HG02588 (cell line): ENCODE results near the gene YWHAB.

ENCODE experiments used
- ATAC-seq: cut with Tn5 transposase; IDR thresholded peaks from one replicate; pipeline ENCODE4 v1.9.1; 2021; ENCODE audit warnings: mild to moderate bottlenecking, moderate library complexity; ENCODE audit not compliant: unreplicated experiment

Gene YWHAB

GRCh38 chr20:44948513-44948912 is 63.0 kb downstream of the YWHAB start:
- no peak for ATAC-seq

- ATAC-seq, result no peak
Observed at GRCh38 chr20:44950368-44950767, 64.9 kb downstream of the YWHAB start.

- no peak for ATAC-seq
Observed at GRCh38 chr20:44952731-44953130, 67.2 kb downstream of the YWHAB start.

- ATAC-seq, result no peak
Observed at GRCh38 chr20:44954211-44954610, 68.7 kb downstream of the YWHAB start.

- ATAC-seq, result no peak
Observed at GRCh38 chr20:44955270-44955669, 69.8 kb downstream of the YWHAB start.

GRCh38 chr20:44956410-44956809 is 70.9 kb downstream of the YWHAB start:
- ATAC-seq, result no peak
